ENCODE results near the gene EXD3. TPM values are rescaled to one million over a fixed set of nuclear protein-coding genes. Genes with fewer than 3 reads are reported as not detected.

Gene EXD3
- total and polyA plus RNA-seq, 2 of the 13 experiments (the other 11 are each of a cell fraction or from before 2014, with no cell fraction given) = 2.7 to 4.8 TPM

- DNase-seq (ENCODE audit: low spot score) (no peak), FAIRE-seq (no peak), ATAC-seq (no peak)
- in situ Hi-C loops (cut with HindIII; ENCODE audit: extremely low pct_ligation_motif_present, low pct_unique_long_range_greater_than_20kb) = loop anchor here (5.0 kb wide), 1 partner anchor 113 kb away; no protein-coding TSS in a partner anchor
- H3K27me3 ChIP-seq (ENCODE audit: control insufficient read depth in 1 of 2, insufficient read depth in 2 of 2, low read length in 2 of 2) = no peaks in the 10 kb centered on the region
- no peak overlapping the region for H2AFZ ChIP-seq (ENCODE audit: low read length)
- peaks cover 21% of the 10 kb centered on the region for H3K4me1 ChIP-seq (ENCODE audit: insufficient read depth, low read length)
- TF ChIP-seq XBP1 (CRISPR knock-in tag; IDR thresholded peaks at IDR 0.05) = no peak
- no peak for TF ChIP-seq KLF9 (CRISPR knock-in tag; IDR thresholded peaks at IDR 0.05; ENCODE audit: low read depth)
- TF ChIP-seq ZNF510 (CRISPR knock-in tag; IDR thresholded peaks at IDR 0.05; ENCODE audit: low read depth) = no peak
- no peak for TF ChIP-seq JUN (CRISPR knock-in tag; IDR thresholded peaks at IDR 0.05)
- no TSS peak for BruUV-seq (replicated peaks)
- no peak overlapping the region for H3K4me3 ChIP-seq (replicated peaks in 1 of 3; ENCODE audit: insufficient read depth in 1 of 3, low read depth in 2 of 3, low read length in 3 of 3)
- no peaks in the 10 kb centered on the region for H3K36me3 ChIP-seq (replicated peaks in 1 of 2; ENCODE audit: control insufficient read depth in 1 of 2, insufficient read depth in 2 of 2, low read length in 2 of 2)
- no peak overlapping the region for H3K9ac ChIP-seq (ENCODE audit: insufficient read depth, low read depth, low read length)
- no peak overlapping the region for H3K27ac ChIP-seq (ENCODE audit: extremely low read length, insufficient read depth, low read length)
- WGBS (ENCODE audit: low lambda C conversion rate) = 96% methylated on average over 13 of the region's 24 CpGs
- no peaks in the 10 kb centered on the region for H3K9me3 ChIP-seq (ENCODE audit: low read length)
- H3K4me2 ChIP-seq (ENCODE audit: low read depth, low read length) = no peak overlapping the region
- CTCF ChIA-PET (ENCODE audit: low intra/inter-chr PET ratio, low total read pairs) = no interaction called here
- intact Hi-C loops (cut with micrococcal nuclease; ENCODE audit: unreplicated experiment) = loop anchor here (10.0 kb wide), 1 partner anchor 100 kb away; the partner anchor contains the start of gene NRARP
- no peaks in the 10 kb centered on the region for H3K79me2 ChIP-seq (ENCODE audit: insufficient read depth, low read length)
- no peaks in the 10 kb centered on the region for H4K20me1 ChIP-seq (ENCODE audit: insufficient read depth, low read length)
- POLR2A ChIA-PET = no interaction called here
These were observed 17.9 kb downstream of the EXD3 start for GRCh38 chr9:137404961-137405567.

- no peaks in the 10 kb centered on the region for H3K36me3 ChIP-seq (replicated peaks in 1 of 2; ENCODE audit: control insufficient read depth in 1 of 2, insufficient read depth in 2 of 2, low read length in 2 of 2)
- ChIA-PET POLR2A (no interaction called here), CTCF (ENCODE audit: low intra/inter-chr PET ratio, low total read pairs) (no interaction called here)
- intact Hi-C loops (cut with micrococcal nuclease; ENCODE audit: unreplicated experiment) (loop anchor here (10.0 kb wide), 1 partner anchor 98 kb away; the partner anchor contains the start of gene NRARP), in situ Hi-C loops (cut with HindIII; ENCODE audit: extremely low pct_ligation_motif_present, low pct_unique_long_range_greater_than_20kb) (no loop called here)
- no peak for ATAC-seq
- no peak for FAIRE-seq
- H3K4me2 ChIP-seq (ENCODE audit: low read depth, low read length) = no peak overlapping the region
- BruUV-seq (replicated peaks) = no TSS peak
- H3K9me3 ChIP-seq (ENCODE audit: low read length) = no peaks in the 10 kb centered on the region
- no peaks in the 10 kb centered on the region for H4K20me1 ChIP-seq (ENCODE audit: insufficient read depth, low read length)
- peaks cover 27% of the 10 kb centered on the region for H3K4me1 ChIP-seq (ENCODE audit: insufficient read depth, low read length)
- no peak overlapping the region for H3K9ac ChIP-seq (ENCODE audit: insufficient read depth, low read depth, low read length)
- H3K27ac ChIP-seq (ENCODE audit: extremely low read length, insufficient read depth, low read length) = no peak overlapping the region
- H3K79me2 ChIP-seq (ENCODE audit: insufficient read depth, low read length) = no peaks in the 10 kb centered on the region
- no peak overlapping the region for H2AFZ ChIP-seq (ENCODE audit: low read length)
- DNase-seq (ENCODE audit: low spot score) = no peak
- WGBS (ENCODE audit: low lambda C conversion rate) = 94% methylated on average over 7 of the region's 15 CpGs
- H3K4me3 ChIP-seq (replicated peaks in 1 of 3; ENCODE audit: insufficient read depth in 1 of 3, low read depth in 2 of 3, low read length in 3 of 3) = no peak overlapping the region
- no peaks in the 10 kb centered on the region for H3K27me3 ChIP-seq (ENCODE audit: control insufficient read depth in 1 of 2, insufficient read depth in 2 of 2, low read length in 2 of 2)
- TF ChIP-seq BRD4 (CRISPR knock-in tag; IDR thresholded peaks at IDR 0.05) (no peak), CREB3 (CRISPR knock-in tag; IDR thresholded peaks at IDR 0.05) (no peak), ZNF232 (CRISPR knock-in tag; IDR thresholded peaks at IDR 0.05; ENCODE audit: borderline replicate concordance) (no peak), ZBTB44 (CRISPR knock-in tag; IDR thresholded peaks at IDR 0.05) (no peak), DMAP1 (CRISPR knock-in tag; IDR thresholded peaks at IDR 0.05) (no peak), TERF1 (CRISPR knock-in tag; IDR thresholded peaks at IDR 0.05) (no peak), NFATC3 (CRISPR knock-in tag; IDR thresholded peaks at IDR 0.05) (no peak), ZBTB14 (CRISPR knock-in tag; IDR thresholded peaks at IDR 0.05) (no peak), FOXK1 (CRISPR knock-in tag; IDR thresholded peaks at IDR 0.05; ENCODE audit: borderline replicate concordance, low read depth) (no peak), ZBTB7B (CRISPR knock-in tag; IDR thresholded peaks at IDR 0.05) (no peak), RFXANK (CRISPR knock-in tag; IDR thresholded peaks at IDR 0.05) (no peak), TCF7 (IDR thresholded peaks at IDR 0.05; ENCODE audit: low read depth) (no peak)
These were observed 19.7 kb downstream of the EXD3 start for GRCh38 chr9:137403269-137403668.
